IMR-90 (cell line): Measurements from ENCODE around the gene SLC16A1. TPM values are rescaled to one million over a fixed set of nuclear protein-coding genes. Genes with fewer than 3 reads are reported as not detected.
"Not testable (repeated sequence)": the region's sequence is repeated elsewhere in the genome, so short reads cannot be mapped to it uniquely, and the experiment has no call there.

Experiments used
- ATAC-seq: fragments of 200-7000 bp; cut with Tn5 transposase; 2 replicates; pipeline ENCODE4 v1.9.1; 2020; ENCODE audit warnings: low read depth, mild to moderate bottlenecking, moderate library complexity
- BruUV-seq: library from RNA; stranded (reverse); fragments of 400-500 nt; replicated peaks from 2 replicates; lab custom pipeline; 2021; lab: Mats Ljungman, UMichigan
- CTCF ChIA-PET: fragments of 300-600 bp; formaldehyde crosslinking; extraction: SDS; loops from one replicate; lab custom pipeline; 2021; ENCODE audit warnings: antibody characterized with exemption; lab: Yijun Ruan, JAX
- POLR2A ChIA-PET: fragments of 300-600 bp; sonication (Branson Sonifier 250); formaldehyde crosslinking; loops from one replicate; lab custom pipeline; 2022; ENCODE audit warnings: antibody characterized with exemption; ENCODE audit not compliant: unreplicated experiment; lab: Charles Lee
- DNase-seq: peaks from one replicate; pipeline ENCODE4 v3.0.0; 2013
- H2AFZ ChIP-seq: replicated peaks from 2 replicates; pipeline ENCODE3; 2013; ENCODE audit warnings: low read length, mild to moderate bottlenecking; ENCODE audit not compliant: poor library complexity
- H2AK5ac ChIP-seq: 2 replicates; pipeline ENCODE4 v1.6.1; 2013; ENCODE audit warnings: low read depth, low read length, inconsistent platforms
- H2AK9ac ChIP-seq: replicated peaks from 2 replicates; pipeline ENCODE3; 2013; ENCODE audit warnings: mild to moderate bottlenecking, low read depth, low read length, moderate library complexity; ENCODE audit not compliant: poor library complexity
- H2BK120ac ChIP-seq: 2 replicates; pipeline ENCODE4 v1.6.1; 2013; ENCODE audit warnings: low read depth, low read length, inconsistent platforms
- H2BK15ac ChIP-seq: 3 replicates; pipeline ENCODE4 v1.6.1; 2013; ENCODE audit warnings: low read depth, low read length, inconsistent platforms
- H2BK20ac ChIP-seq: 2 replicates; pipeline ENCODE4 v1.6.1; 2013; ENCODE audit warnings: low read depth, mild to moderate bottlenecking, inconsistent platforms, low read length, moderate library complexity
- H2BK5ac ChIP-seq: 2 replicates; pipeline ENCODE4 v1.6.1; 2013; ENCODE audit warnings: mild to moderate bottlenecking, low read depth, low read length, inconsistent platforms; ENCODE audit not compliant: poor library complexity, severe bottlenecking
- H3K14ac ChIP-seq: replicated peaks from 2 replicates; pipeline ENCODE4 v1.6.1; 2013; ENCODE audit warnings: low read depth, low read length, inconsistent platforms
- H3K18ac ChIP-seq: 2 replicates; pipeline ENCODE4 v1.6.1; 2013; ENCODE audit warnings: low read depth, low read length, control low read depth
- H3K23ac ChIP-seq: 2 replicates; pipeline ENCODE4 v1.6.1; 2013; ENCODE audit warnings: low read depth, low read length, inconsistent platforms
- H3K27ac ChIP-seq: 2 replicates; pipeline ENCODE4 v1.5.1; 2013; ENCODE audit warnings: mild to moderate bottlenecking, control low read depth, low read length; ENCODE audit not compliant: insufficient read depth
- H3K27me3 ChIP-seq: 2 replicates; pipeline ENCODE4 v1.6.1; 2013; ENCODE audit warnings: low read length; ENCODE audit not compliant: control insufficient read depth, insufficient read depth
- H3K36me3 ChIP-seq: 2 replicates; pipeline ENCODE4 v1.6.1; 2013; ENCODE audit warnings: low read length, mixed read lengths; ENCODE audit not compliant: control insufficient read depth, insufficient read depth
- H3K4ac ChIP-seq: 2 replicates; pipeline ENCODE4 v1.6.1; 2013; ENCODE audit warnings: low read depth, low read length, inconsistent platforms
- H3K4me1 ChIP-seq: 2 replicates; pipeline ENCODE4 v1.6.1; 2013; ENCODE audit warnings: low read length, mixed read lengths; ENCODE audit not compliant: control insufficient read depth, insufficient read depth
- H3K4me2 ChIP-seq: 2 replicates; pipeline ENCODE4 v1.6.1; 2013; ENCODE audit warnings: low read depth, mild to moderate bottlenecking, control low read depth, low read length, moderate library complexity
- H3K4me3 ChIP-seq: 2 replicates; pipeline ENCODE4 v1.5.1; 2013; ENCODE audit warnings: low read depth, mild to moderate bottlenecking, control low read depth, low read length, moderate library complexity; ENCODE audit not compliant: insufficient read depth
- H3K56ac ChIP-seq: 2 replicates; pipeline ENCODE4 v1.6.1; 2013; ENCODE audit warnings: low read length, inconsistent platforms; ENCODE audit not compliant: insufficient read depth; ENCODE audit errors: extremely low read depth
- H3K79me1 ChIP-seq, 2 experiments: 2 replicates each; pipeline ENCODE4 v1.6.1; 2013; ENCODE audit warnings: low read length in 2 of 2, inconsistent platforms in 1 of 2, low read depth in 1 of 2
- H3K9ac ChIP-seq: 2 replicates; pipeline ENCODE4 v1.6.1; 2013; ENCODE audit warnings: low read depth, low read length, control low read depth
- H3K9me1 ChIP-seq: 2 replicates; pipeline ENCODE4 v1.6.1; 2013; ENCODE audit warnings: low read length, inconsistent platforms; ENCODE audit not compliant: insufficient read depth
- H3K9me3 ChIP-seq: 2 replicates; pipeline ENCODE4 v1.6.1; 2013; ENCODE audit warnings: low read length; ENCODE audit not compliant: control insufficient read depth, insufficient read depth
- H4K20me1 ChIP-seq: 2 replicates; pipeline ENCODE4 v1.6.1; 2013; ENCODE audit warnings: low read length, inconsistent platforms; ENCODE audit not compliant: insufficient read depth
- H4K5ac ChIP-seq: 2 replicates; pipeline ENCODE4 v1.6.1; 2013; ENCODE audit warnings: mild to moderate bottlenecking, low read depth, low read length, control low read depth
- H4K8ac ChIP-seq, 2 experiments: 2 replicates each; pipeline ENCODE4 v1.6.1; 2013; ENCODE audit warnings: low read depth in 2 of 2, low read length in 2 of 2, control low read depth in 1 of 2, inconsistent platforms in 1 of 2
- H4K91ac ChIP-seq: 2 replicates; pipeline ENCODE4 v1.6.1; 2013; ENCODE audit warnings: low read depth, low read length, inconsistent platforms; ENCODE audit not compliant: insufficient read depth
- CEBPB ChIP-seq: IDR thresholded peaks from 2 replicates; pipeline ENCODE4 v1.6.1; 2012; ENCODE audit warnings: low read depth, low read length, improper control_type of control experiment
- CTCF ChIP-seq: conservative IDR thresholded peaks from 2 replicates; pipeline ENCODE4 v1.5.1; 2012; ENCODE audit warnings: mild to moderate bottlenecking, low read depth, low read length, improper control_type of control experiment
- WGBS, 2 experiments: methylation state at CpG; one replicate each; pipeline versions ENCODE4 v1.1.5 to v1.1.7; 2013; ENCODE audit warnings: missing lambda C conversion rate in 2 of 2; ENCODE audit not compliant: insufficient read length in 1 of 2; ENCODE audit errors: extremely low coverage in 2 of 2; 5-methylcytosine and 5-hydroxymethylcytosine counted together
- dilution Hi-C: fragments of 300-500 bp; cut with HindIII; formaldehyde crosslinking; loops from one replicate; pipeline ENCODE4 v1.14.3; 2018; ENCODE audit warnings: low sequenced_read_pairs; ENCODE audit not compliant: unreplicated experiment
- in situ Hi-C: fragments of 300-500 bp; cut with MboI; formaldehyde crosslinking; loops from 3 replicates; pipeline ENCODE4 v1.14.3; 2019; ENCODE audit warnings: low sequenced_read_pairs, inconsistent platforms, mixed read lengths
- intact Hi-C: fragments of 100-400 bp; cut with micrococcal nuclease; formaldehyde crosslinking; loops from 2 replicates; pipeline ENCODE4 v1.10.0; 2022
- polyA plus RNA-seq, 3 experiments: library from polyadenylated mRNA; depleted of rRNA; stranded (reverse); fragments of >200 nt; gene quantifications; 2 replicates each; pipeline ENCODE4 v1.2.3, GENCODE V29; 2012; ENCODE audit warnings: low replicate concordance in 1 of 3
- total RNA-seq: library from RNA; depleted of rRNA; stranded (reverse); fragments of >200 nt; gene quantifications from 2 replicates; pipeline ENCODE4 v1.2.3, GENCODE V29; 2012

Gene SLC16A1
- total and polyA plus RNA-seq, 2 of the 4 experiments (the other 2 are of a cell fraction) = 32.9 to 156 TPM

- Histone ChIP-seq H4K8ac (no peak overlapping the region), H3K9me1 (no peaks in the 10 kb centered on the region), H3K27ac (no peak overlapping the region), H3K36me3 (peaks cover 7% of the 10 kb centered on the region), H2AK9ac (no peak overlapping the region), H2BK5ac (no peak overlapping the region), H3K9ac (no peak overlapping the region), H2AFZ (no peak overlapping the region), H3K4me3 (no peak overlapping the region), H4K91ac (no peak overlapping the region), H2BK120ac (no peak overlapping the region), H2BK15ac (no peak overlapping the region), H3K18ac (no peak overlapping the region), H3K4me1 (no peaks in the 10 kb centered on the region), H3K4ac (no peak overlapping the region), H3K9me3 (no peaks in the 10 kb centered on the region), H3K4me2 (no peak overlapping the region), H3K79me1 (peaks cover 10 to 33% of the 10 kb centered on the region in 2 experiments), H2AK5ac (no peak overlapping the region), H4K20me1 (0 out of 2 replicates have a peak, but pooled peaks cover 9% of the 10 kb centered on the region), H3K23ac (no peak overlapping the region), H3K14ac (no peak overlapping the region), H3K27me3 (no peaks in the 10 kb centered on the region), H2BK20ac (no peak overlapping the region), H4K5ac (no peak overlapping the region), H3K56ac (no peak overlapping the region)
- TF ChIP-seq CTCF (no peak), CEBPB (peak; percentile 29; the same call in 1 of the 2 replicates)
- dilution Hi-C loops (no loop called here), intact Hi-C loops (no loop called here), in situ Hi-C loops (no loop called here)
- no peak for DNase-seq
- ATAC-seq = no peak
- WGBS, 2 experiments = no CpG with 5 or more reads among the region's 3 CpGs
- POLR2A ChIA-PET = no interaction called here
- CTCF ChIA-PET = interaction anchor here (0.6 kb wide), 1 partner anchor 543 kb away, joined by 3 read pairs; no protein-coding TSS in a partner anchor
- BruUV-seq = no TSS peak
These were observed 4.4 kb upstream of the SLC16A1 start for GRCh38 chr1:112960384-112960783.

- H2AK5ac ChIP-seq, H4K91ac ChIP-seq, H3K9me1 ChIP-seq, H3K4me3 ChIP-seq, H3K56ac ChIP-seq, DNase-seq, H3K18ac ChIP-seq, dilution Hi-C loops, H3K36me3 ChIP-seq, BruUV-seq, ATAC-seq, H2BK5ac ChIP-seq, H3K27me3 ChIP-seq, H3K9me3 ChIP-seq, CTCF ChIA-PET, H2BK20ac ChIP-seq, H4K5ac ChIP-seq, H2AK9ac ChIP-seq, H2AFZ ChIP-seq, H2BK120ac ChIP-seq, H3K4me1 ChIP-seq, H4K8ac ChIP-seq, H3K27ac ChIP-seq, H3K23ac ChIP-seq, H3K14ac ChIP-seq, H3K4ac ChIP-seq, POLR2A ChIA-PET, H2BK15ac ChIP-seq: not testable (repeated sequence)
- Histone ChIP-seq H4K20me1 (0 out of 2 replicates have a peak, but pooled peaks cover 13% of the 10 kb centered on the region), H3K4me2 (peak overlapping the region; percentile 82), H3K79me1 (peaks cover 8 to 45% of the 10 kb centered on the region in 2 experiments), H3K9ac (0 out of 2 replicates have a peak overlapping the region, but pooled peaks have one; percentile 66)
- 83% methylated on average over 1 of the region's 7 CpGs; no CpG with 5 or more reads in 1 of the 2 experiments for WGBS, 2 experiments
- intact Hi-C loops = loop anchor here (10.0 kb wide), 1 partner anchor 243 kb away; the partner anchor contains the start of gene PPM1J
- in situ Hi-C loops = loop anchor here (10.0 kb wide), 1 partner anchor 243 kb away; the partner anchor contains the start of gene PPM1J
These were observed 2.2 kb upstream of the SLC16A1 start for GRCh38 chr1:112958236-112958635.
